ENCODE data around the gene BAZ1B. TPM values are rescaled to one million over a fixed set of nuclear protein-coding genes. Genes with fewer than 3 reads are reported as not detected.

BAZ1B gene
- total RNA-seq, 5 donors from 2014 or later (not counting 1 experiment from before 2014, with no cell fraction given) = 57.1 to 64.5 (median 63.0) TPM

- H3K27ac Mint-ChIP-seq = no peak overlapping the region
- H3K4me3 ChIP-seq (ENCODE audit: control insufficient read depth in 1 of 2, extremely low read depth in 1 of 2, low read length in 1 of 2) = peak overlapping the region; percentile 74 to 81
- H3K27me3 ChIP-seq (replicated peaks in 1 of 2; ENCODE audit: control insufficient read depth in 2 of 2, extremely low read depth in 1 of 2, insufficient read depth in 2 of 2, low read length in 1 of 2) = no peaks in the 10 kb centered on the region
- H3K9me3 ChIP-seq = no peaks in the 10 kb centered on the region
- H3K36me3 ChIP-seq (ENCODE audit: control insufficient read depth in 2 of 2, extremely low read depth in 1 of 2, insufficient read depth in 1 of 2, low read length in 1 of 2) = peaks cover 0 to 12% of the 10 kb centered on the region in 2 donors
- no peaks in the 10 kb centered on the region for H3K27me3 Mint-ChIP-seq
- WGBS (ENCODE audit: insufficient coverage) = under 1% methylated on average over 39 of the region's 62 CpGs
- peaks cover 36 to 62% of the 10 kb centered on the region in 2 experiments for H3K4me1 ChIP-seq (ENCODE audit: control insufficient read depth in 1 of 2, extremely low read depth in 1 of 2, insufficient read depth in 2 of 2, low read length in 2 of 2)
- peak; percentile 38 to 51 (median 44) for ATAC-seq (replicated peaks in 1 of 4)
- peak in 3 of 35 experiments; percentile 6 to 14 (median 9) for DNase-seq
- peaks cover 15% of the 10 kb centered on the region for H3K36me3 Mint-ChIP-seq
- no peaks in the 10 kb centered on the region for H3K9me3 Mint-ChIP-seq
- H3K4me3 Mint-ChIP-seq = peak overlapping the region; percentile 89 to 94 (median 93)
- peak overlapping the region; percentile 96 for H3K27ac ChIP-seq (ENCODE audit: low read length)
- CTCF ChIA-PET = interaction anchor here in 1 of 2 donors (0.6 to 1.6 kb wide), 4 partner anchors 26 to 620 kb away, joined by 4 to 7 read pairs (median 4); partner anchors contain the start of gene ABHD11
- POLR2A ChIA-PET = interaction anchor here in 1 of 2 donors (0.6 to 1.6 kb wide), 4 partner anchors 35 to 693 kb away, joined by 3 to 10 read pairs (median 4); partner anchors contain the start of gene TBL2
- peaks cover 66 to 72% (median 68%) of the 10 kb centered on the region in 3 donors for H3K4me1 Mint-ChIP-seq
Observed at GRCh38 chr7:73521636-73522104, 423 bp downstream of the BAZ1B start.

DNA sequence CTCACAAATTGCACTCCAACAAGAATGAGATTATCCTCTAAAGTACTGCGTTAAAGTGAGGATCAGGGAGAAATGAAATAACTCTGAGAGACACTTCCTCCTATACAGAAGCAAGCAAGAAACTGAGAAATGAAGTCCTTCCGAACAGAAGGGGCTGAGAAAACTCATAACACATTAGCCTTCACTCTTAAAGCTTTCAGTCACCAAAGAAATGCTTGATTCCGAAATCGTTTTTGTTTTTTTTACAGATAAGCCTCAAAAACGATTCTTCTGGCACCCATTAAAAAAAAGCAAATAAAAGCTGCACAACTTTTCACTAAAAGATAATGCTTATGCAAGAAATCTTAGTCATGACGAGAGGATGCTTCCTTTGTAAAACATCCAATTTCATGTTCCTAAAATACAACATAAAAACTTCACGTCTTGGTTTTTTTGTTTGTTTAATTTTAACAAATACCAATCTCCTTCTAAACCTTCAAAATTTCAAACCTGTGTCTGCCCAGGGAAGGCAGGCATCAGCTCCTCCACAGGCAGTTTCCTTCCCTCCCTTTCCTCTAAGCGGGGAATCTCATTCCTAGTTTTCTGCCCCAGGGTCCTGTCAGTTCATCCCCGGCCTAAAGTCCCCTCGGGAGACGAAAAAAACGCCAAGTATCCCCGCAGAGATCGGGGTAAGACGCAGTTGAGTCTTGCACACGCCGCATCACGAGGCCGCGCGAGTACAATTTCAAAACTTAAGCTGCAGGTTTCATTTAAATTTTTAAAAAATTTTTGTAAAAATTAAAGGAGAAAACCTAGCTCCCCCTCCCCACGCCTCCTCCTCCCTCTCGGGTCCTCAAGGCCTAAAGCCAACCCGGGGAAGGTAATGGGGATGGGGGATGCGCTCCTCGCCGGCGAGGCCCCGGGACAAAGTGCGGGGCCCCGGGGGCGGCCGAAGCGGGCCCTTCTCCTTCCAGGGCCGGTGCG is 1.1 kb downstream of the BAZ1B start:
- H3K36me3 Mint-ChIP-seq = peaks cover 15% of the 10 kb centered on the region
- POLR2A ChIA-PET = interaction anchor here (0.5 to 1.6 kb wide), 6 partner anchors 34 to 147 kb away, joined by 3 to 10 read pairs (median 4); partner anchors contain the start of gene TBL2 (in 1 of the 2)
- WGBS (ENCODE audit: insufficient coverage) = 0% methylated on average over 16 of the region's 36 CpGs

GRCh38 chr7:73519867-73520672 is 2.0 kb downstream of the BAZ1B start:
- Mint-ChIP-seq H3K27ac (peak overlapping the region; percentile 93 to 94), H3K9me3 (no peaks in the 10 kb centered on the region), H3K4me1 (peaks cover 59 to 62% (median 62%) of the 10 kb centered on the region in 3 donors), H3K27me3 (no peaks in the 10 kb centered on the region), H3K4me3 (peak overlapping the region; percentile 89 to 94 (median 92)), H3K36me3 (peaks cover 17% of the 10 kb centered on the region)
- 40% methylated on average over 3 of the region's 18 CpGs for WGBS (ENCODE audit: insufficient coverage)
- H3K36me3 ChIP-seq (ENCODE audit: control insufficient read depth in 2 of 2, extremely low read depth in 1 of 2, insufficient read depth in 1 of 2, low read length in 1 of 2) = peaks cover 3 to 25% of the 10 kb centered on the region in 2 donors
- DNase-seq (peak in 20 of 35 experiments; percentile 6 to 62 (median 20)), ATAC-seq (replicated peaks in 1 of 4) (no peak)
- H3K27ac ChIP-seq (ENCODE audit: low read length) = peak overlapping the region; percentile 64
- no peaks in the 10 kb centered on the region for H3K27me3 ChIP-seq (replicated peaks in 1 of 2; ENCODE audit: control insufficient read depth in 2 of 2, extremely low read depth in 1 of 2, insufficient read depth in 2 of 2, low read length in 1 of 2)
- ChIA-PET POLR2A (interaction anchor here in 1 of 2 donors (1.0 kb wide), 1 partner anchor 37 kb away, joined by 3 read pairs; the partner anchor contains the start of gene BCL7B), CTCF (interaction anchor here in 1 of 2 donors (0.6 to 1.0 kb wide), 3 partner anchors 37 to 58 kb away, joined by 5 to 7 read pairs (median 7); partner anchors contain the start of genes BCL7B and TBL2)
- no peaks in the 10 kb centered on the region for H3K9me3 ChIP-seq
- H3K4me1 ChIP-seq (ENCODE audit: control insufficient read depth in 1 of 2, extremely low read depth in 1 of 2, insufficient read depth in 2 of 2, low read length in 2 of 2) = peaks cover 25 to 55% of the 10 kb centered on the region in 2 experiments
- peak overlapping the region; percentile 74 to 81 for H3K4me3 ChIP-seq (ENCODE audit: control insufficient read depth in 1 of 2, extremely low read depth in 1 of 2, low read length in 1 of 2)

More for the DNA sequence above, 1.1 kb downstream of the BAZ1B start:
- peaks cover 31 to 59% of the 10 kb centered on the region in 2 experiments for H3K4me1 ChIP-seq (ENCODE audit: control insufficient read depth in 1 of 2, extremely low read depth in 1 of 2, insufficient read depth in 2 of 2, low read length in 2 of 2)
- ATAC-seq (replicated peaks in 1 of 4) (no peak), DNase-seq (peak in 2 of 35 experiments; percentile 4 to 18)
- no peaks in the 10 kb centered on the region for H3K9me3 ChIP-seq
- H3K27ac Mint-ChIP-seq = peak overlapping the region; percentile 93 to 94
- H3K4me3 Mint-ChIP-seq = peak overlapping the region; percentile 89 to 94 (median 92)
- no peaks in the 10 kb centered on the region for H3K9me3 Mint-ChIP-seq
- no peaks in the 10 kb centered on the region for H3K27me3 ChIP-seq (replicated peaks in 1 of 2; ENCODE audit: control insufficient read depth in 2 of 2, extremely low read depth in 1 of 2, insufficient read depth in 2 of 2, low read length in 1 of 2)
- H3K27ac ChIP-seq (ENCODE audit: low read length) = peak overlapping the region; percentile 64
- peaks cover 3 to 17% of the 10 kb centered on the region in 2 donors for H3K36me3 ChIP-seq (ENCODE audit: control insufficient read depth in 2 of 2, extremely low read depth in 1 of 2, insufficient read depth in 1 of 2, low read length in 1 of 2)
- peak overlapping the region; percentile 74 to 81 for H3K4me3 ChIP-seq (ENCODE audit: control insufficient read depth in 1 of 2, extremely low read depth in 1 of 2, low read length in 1 of 2)
- H3K27me3 Mint-ChIP-seq = no peaks in the 10 kb centered on the region
- CTCF ChIA-PET = interaction anchor here in 1 of 2 donors (0.6 to 1.0 kb wide), 6 partner anchors 9 to 620 kb away, joined by 3 to 7 read pairs (median 4); partner anchors contain the start of genes BCL7B and TBL2
- H3K4me1 Mint-ChIP-seq = peaks cover 65 to 70% (median 67%) of the 10 kb centered on the region in 3 donors

DNA sequence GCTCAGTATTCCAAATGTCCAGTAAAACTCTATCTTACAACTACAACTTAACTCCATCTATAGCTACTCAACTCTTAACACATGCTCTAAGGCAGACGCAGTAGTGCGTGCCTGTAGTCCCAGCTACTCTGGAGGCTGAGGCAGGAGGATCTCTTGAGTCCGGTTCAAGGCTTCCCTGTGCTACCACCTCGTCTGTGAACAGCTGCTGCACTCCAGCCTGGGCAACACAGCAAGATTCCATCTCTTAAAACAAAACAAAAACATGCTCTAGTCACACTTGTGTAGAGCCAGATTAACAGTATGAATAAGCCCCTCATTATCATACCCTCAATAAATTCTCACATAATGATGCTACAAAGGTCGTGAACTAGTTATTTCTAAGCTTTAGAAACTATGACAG is 3.6 kb downstream of the BAZ1B start:
- no peaks in the 10 kb centered on the region for H3K27me3 Mint-ChIP-seq
- Histone ChIP-seq H3K27ac (ENCODE audit: low read length) (no peak overlapping the region), H3K36me3 (ENCODE audit: control insufficient read depth in 2 of 2, extremely low read depth in 1 of 2, insufficient read depth in 1 of 2, low read length in 1 of 2) (peaks cover 3 to 34% of the 10 kb centered on the region in 2 donors), H3K4me1 (ENCODE audit: control insufficient read depth in 1 of 2, extremely low read depth in 1 of 2, insufficient read depth in 2 of 2, low read length in 2 of 2) (peaks cover 20 to 48% of the 10 kb centered on the region in 2 experiments), H3K4me3 (ENCODE audit: control insufficient read depth in 1 of 2, extremely low read depth in 1 of 2, low read length in 1 of 2) (no peak overlapping the region), H3K9me3 (no peaks in the 10 kb centered on the region), H3K27me3 (replicated peaks in 1 of 2; ENCODE audit: control insufficient read depth in 2 of 2, extremely low read depth in 1 of 2, insufficient read depth in 2 of 2, low read length in 1 of 2) (no peaks in the 10 kb centered on the region)
- H3K4me1 Mint-ChIP-seq = peaks cover 57 to 65% (median 60%) of the 10 kb centered on the region in 3 donors
- no peaks in the 10 kb centered on the region for H3K9me3 Mint-ChIP-seq
- peak overlapping the region; percentile 89 to 94 (median 92) for H3K4me3 Mint-ChIP-seq
- POLR2A ChIA-PET = interaction anchor here in 1 of 2 donors (0.6 to 0.7 kb wide), 2 partner anchors 46 to 324 kb away, joined by 3 to 7 read pairs; partner anchors contain the start of gene METTL27
- H3K27ac Mint-ChIP-seq = peak overlapping the region; percentile 93 to 94
- CTCF ChIA-PET = interaction anchor here in 1 of 2 donors (1.1 kb wide), 1 partner anchor 47 kb away, joined by 4 read pairs; no protein-coding TSS in a partner anchor
- 82% methylated on average over 5 of the region's 5 CpGs for WGBS (ENCODE audit: insufficient coverage)
- H3K36me3 Mint-ChIP-seq = peaks cover 24% of the 10 kb centered on the region
- DNase-seq (no peak), ATAC-seq (replicated peaks in 1 of 4) (no peak)

- no peak overlapping the region for H3K4me3 ChIP-seq (ENCODE audit: control insufficient read depth in 1 of 2, extremely low read depth in 1 of 2, low read length in 1 of 2)
- H3K4me1 Mint-ChIP-seq = peaks cover 61 to 65% (median 63%) of the 10 kb centered on the region in 3 donors
Observed at GRCh38 chr7:73517241-73517995, 4.7 kb downstream of the BAZ1B start.

More at GRCh38 chr7:73517241-73517995, 4.7 kb downstream of the BAZ1B start:
- no peak for ATAC-seq (replicated peaks in 1 of 4)
- Mint-ChIP-seq H3K4me3 (peak overlapping the region in 2 of 3 donors; percentile 25 to 28), H3K36me3 (peaks cover 27% of the 10 kb centered on the region), H3K9me3 (no peaks in the 10 kb centered on the region), H3K27me3 (no peaks in the 10 kb centered on the region), H3K27ac (peak overlapping the region in 1 of 2 donors; percentile 52)
- Histone ChIP-seq H3K4me1 (ENCODE audit: control insufficient read depth in 1 of 2, extremely low read depth in 1 of 2, insufficient read depth in 2 of 2, low read length in 2 of 2) (peaks cover 20 to 43% of the 10 kb centered on the region in 2 experiments), H3K9me3 (no peaks in the 10 kb centered on the region), H3K36me3 (ENCODE audit: control insufficient read depth in 2 of 2, extremely low read depth in 1 of 2, insufficient read depth in 1 of 2, low read length in 1 of 2) (peaks cover 3 to 39% of the 10 kb centered on the region in 2 donors), H3K27ac (ENCODE audit: low read length) (no peak overlapping the region), H3K27me3 (replicated peaks in 1 of 2; ENCODE audit: control insufficient read depth in 2 of 2, extremely low read depth in 1 of 2, insufficient read depth in 2 of 2, low read length in 1 of 2) (no peaks in the 10 kb centered on the region)
- no CpG with 5 or more reads among the region's 6 CpGs for WGBS (ENCODE audit: insufficient coverage)
- CTCF ChIA-PET = no interaction called here
- DNase-seq = no peak
- POLR2A ChIA-PET = no interaction called here

Data from T-cell (primary cell).